ENCODE results near the gene ANO3.

The ANO3 gene

DNA sequence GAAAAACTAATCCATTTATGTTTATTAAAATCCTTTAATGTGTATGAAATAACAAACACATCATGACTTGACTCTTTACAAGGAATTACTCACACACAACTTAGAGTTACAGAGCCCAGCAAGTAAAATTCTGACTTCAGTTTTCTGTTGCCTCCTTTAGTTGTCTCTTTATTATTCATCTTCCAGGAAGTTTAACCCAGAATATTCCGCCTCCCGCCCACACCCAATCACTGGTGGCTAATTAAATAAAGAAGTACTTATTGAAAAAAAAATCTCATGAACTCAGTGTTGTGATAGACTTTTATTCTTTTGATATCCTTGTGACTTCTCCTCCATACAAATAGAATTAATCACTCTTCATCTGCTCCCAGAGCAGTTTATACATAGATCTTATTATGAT, 178.2 kb downstream of the ANO3 start:
- no peak for DNase-seq

DNA sequence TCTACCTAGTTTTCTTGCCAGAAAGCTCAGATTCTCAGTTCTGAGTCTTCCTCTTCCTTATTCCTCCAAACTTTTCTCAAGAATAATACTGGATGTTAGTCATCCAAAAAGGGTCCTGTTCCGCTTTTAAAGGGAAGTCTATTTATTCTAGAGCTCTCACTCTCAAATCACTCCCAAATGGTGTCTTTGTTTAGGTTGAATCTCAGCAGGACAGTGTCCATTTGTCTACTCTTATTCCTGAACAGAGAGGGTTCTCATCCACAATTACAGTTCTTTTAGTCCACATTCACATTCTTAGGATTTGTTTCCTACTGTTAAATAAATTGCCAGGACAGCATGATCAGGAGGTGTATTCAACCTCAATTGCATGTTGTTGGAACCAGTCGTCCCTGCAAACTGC, 178.8 kb downstream of the ANO3 start:
- DNase-seq = no peak

- no peak for DNase-seq
Observed at GRCh38 chr11:26512196-26512595, 180.3 kb downstream of the ANO3 start.

DNA sequence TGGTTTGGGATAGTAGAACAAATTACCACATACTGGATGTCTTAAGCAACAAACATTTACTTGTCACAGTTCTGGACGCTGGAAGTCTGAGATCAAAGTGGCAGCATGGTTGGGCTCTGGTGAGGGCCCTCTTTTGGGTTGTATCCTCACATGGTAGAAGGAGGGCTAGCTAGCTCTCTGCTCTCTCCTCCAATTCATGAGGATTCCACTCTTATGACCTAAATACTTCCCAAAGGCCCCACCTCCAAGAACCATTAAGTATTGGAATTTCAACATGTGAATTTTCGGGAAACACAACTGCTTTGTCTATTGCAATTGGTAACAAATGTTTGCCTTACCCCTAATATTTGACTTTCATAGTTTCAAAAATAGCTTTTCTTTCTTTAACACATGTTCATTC, 187.5 kb downstream of the ANO3 start:
- no peak for DNase-seq

DNA sequence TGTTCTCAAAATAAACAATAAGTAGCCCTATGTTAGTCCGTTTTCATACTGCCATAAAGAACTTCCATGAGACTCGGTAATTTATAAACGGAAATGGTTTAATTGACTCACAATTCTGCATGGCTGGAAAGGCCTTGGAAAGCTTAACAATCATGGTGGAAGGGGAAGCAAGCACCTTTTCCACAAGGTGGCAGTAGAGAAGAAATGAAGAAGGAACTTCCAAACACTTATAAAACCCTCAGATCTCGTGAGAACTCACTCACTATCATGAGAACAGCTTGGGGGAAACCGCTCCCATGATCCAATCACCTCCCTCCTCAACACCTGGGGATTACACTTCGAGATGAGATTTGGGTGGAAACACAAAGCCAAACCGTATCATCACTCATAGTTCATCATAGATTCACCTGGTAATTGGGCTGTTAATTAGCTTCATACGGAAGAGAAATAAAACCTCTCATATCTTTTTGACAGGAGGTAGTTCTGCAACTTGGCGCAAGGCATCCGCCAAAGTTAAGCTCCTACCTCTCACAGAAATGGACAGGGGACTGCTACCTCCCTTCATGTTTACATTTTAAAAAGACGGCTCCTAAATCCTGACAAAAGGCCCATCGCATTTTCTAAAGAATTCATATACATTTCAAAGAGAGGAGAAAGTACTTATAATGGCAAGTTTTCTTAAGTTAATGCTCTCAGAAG, 191.1 kb downstream of the ANO3 start:
- no peak for DNase-seq

DNA sequence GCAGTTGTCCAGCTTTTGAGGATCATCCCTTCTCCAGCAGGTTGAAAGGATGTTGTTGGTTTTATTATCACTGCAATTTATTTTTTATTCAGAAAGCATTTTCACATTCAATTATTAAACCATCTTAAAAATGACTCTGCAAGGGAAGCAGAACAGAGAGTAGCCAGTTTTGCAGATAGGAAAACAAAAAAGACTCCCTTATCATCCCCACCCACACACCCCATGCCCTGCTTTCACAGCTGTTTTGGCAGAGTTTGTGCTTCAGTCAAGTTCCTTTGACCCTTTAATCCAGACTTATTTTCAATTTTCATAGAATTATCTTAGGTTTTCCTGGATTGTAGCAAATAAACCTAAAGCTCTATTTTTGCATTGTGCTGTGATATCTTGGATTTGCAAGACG, 195.8 kb downstream of the ANO3 start:
- no peak for DNase-seq

DNA sequence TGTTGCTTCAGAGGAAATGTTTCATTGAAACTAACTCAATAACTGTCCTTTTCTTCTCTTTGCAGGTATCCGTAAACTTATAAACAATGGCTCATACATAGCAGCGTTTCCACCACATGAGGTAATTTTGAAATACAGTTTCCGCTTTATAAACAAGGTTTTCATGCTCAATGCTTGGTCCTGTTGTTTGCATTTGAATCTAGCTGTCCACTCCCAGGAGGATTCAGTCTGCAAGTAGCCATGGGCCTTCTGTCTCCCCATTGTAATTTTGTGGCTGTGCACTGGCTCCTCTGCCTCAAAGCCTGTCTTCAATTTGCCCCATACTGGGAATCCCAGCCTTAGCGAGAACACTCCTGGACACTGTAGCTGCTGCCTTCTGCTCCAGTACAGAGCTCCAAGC, 205.4 kb downstream of the ANO3 start:
- DNase-seq = no peak

DNA sequence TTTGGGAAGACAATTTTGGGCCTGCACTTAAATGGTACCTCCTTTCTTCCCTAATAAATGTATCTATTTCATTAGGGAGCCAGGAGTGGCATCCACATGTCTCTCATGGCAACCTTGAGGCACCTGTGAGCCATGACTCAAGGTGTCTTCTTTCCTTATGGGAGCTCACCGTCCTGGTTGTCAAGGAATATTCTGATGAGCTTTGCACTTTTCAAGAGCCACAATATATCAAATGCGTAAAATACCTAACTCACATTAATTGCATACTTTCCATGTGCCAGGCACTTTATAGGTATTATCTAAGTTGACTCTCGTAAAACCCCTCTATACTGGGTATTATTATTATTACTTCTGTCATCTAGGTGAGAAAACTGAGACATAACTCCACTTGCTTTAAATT, 207.6 kb downstream of the ANO3 start:
- no peak for DNase-seq

DNA sequence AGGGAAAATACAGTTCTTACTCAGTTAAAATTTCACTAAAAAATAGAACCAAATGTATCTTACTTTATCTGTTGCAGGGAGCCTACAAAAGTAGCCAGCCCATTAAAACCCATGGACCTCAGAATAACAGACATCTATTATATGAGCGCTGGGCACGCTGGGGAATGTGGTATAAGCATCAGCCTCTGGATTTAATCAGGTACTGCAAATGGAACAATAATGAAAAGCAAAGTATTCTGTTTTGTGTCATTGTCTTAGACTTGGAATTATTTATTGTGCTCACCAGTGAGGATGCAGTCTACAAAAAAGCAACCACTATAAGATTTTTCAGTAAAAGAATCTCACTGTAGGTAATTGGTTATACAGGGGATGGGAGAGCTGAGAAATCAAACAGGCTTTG, 209.9 kb downstream of the ANO3 start:
- DNase-seq = no peak

DNA sequence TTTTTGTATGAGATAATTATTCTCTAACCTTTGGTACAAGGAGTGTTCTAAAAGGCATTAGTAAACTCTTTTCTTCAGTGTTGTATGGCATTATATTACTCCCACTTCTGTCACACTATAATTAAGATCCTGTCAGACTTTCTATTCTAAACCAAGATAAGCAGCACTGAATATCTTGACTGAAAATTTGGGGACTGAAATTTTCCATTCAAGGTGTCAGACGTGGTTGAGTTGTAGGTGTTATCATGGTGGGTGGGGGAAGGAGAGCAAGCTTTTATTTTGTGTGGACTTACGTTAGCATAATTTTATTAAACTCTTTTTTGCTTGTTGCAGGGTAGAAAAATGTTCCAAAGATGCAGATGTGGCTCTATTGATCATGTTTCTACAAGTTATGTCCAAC, 217.2 kb downstream of the ANO3 start:
- DNase-seq = no peak

GRCh38 chr11:26550022-26550421, 218.1 kb downstream of the ANO3 start:
- DNase-seq = no peak

DNA sequence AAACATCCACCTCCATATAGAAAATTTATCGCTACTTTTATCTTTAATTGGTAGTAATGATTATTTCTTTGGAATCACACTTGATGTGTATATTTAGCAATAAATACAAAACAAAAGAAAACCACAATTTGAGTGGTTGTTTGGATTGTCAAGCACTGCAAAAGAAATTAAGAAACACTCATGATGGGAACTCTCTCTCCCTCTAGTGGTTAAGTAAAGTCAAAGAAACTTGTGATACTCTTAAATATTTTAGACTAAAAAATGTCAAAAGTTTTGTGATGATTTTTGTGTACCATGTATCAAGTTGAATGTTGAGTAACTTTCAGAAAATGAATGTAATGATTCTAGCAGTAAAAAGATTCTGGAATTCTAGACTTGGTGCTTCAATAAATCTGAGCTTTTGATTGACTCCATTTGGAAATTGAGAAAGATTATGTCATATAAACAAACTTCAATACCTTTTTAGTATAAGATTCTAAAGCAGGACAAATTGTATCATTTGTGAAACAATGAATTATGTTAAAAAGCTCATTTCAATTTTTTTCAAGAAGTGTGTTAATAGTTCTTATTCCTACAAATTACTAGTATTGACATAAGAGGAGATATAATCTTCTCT, 219.4 kb downstream of the ANO3 start:
- DNase-seq = no peak

DNA sequence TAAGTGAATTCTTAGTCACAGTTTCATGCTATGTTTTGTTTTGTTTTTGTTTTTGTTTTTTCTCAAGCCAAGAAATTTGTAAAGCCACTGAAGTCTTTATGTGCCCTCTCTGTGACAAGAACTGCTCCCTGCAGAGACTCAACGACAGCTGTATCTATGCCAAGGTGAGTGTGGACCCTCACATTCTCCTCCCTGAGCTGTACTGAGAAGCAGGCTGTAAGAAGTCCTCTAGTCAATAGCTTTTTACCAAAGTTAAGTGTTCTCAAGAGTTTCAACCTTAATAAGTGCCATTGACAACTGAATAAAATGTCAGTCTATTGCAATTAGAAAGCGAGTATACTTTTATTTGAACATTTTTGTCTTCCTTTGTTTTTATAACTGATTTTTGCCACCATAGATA, 221.3 kb downstream of the ANO3 start:
- DNase-seq = no peak

- no peak for DNase-seq
Observed at GRCh38 chr11:26554455-26554854, 222.5 kb downstream of the ANO3 start.

DNA sequence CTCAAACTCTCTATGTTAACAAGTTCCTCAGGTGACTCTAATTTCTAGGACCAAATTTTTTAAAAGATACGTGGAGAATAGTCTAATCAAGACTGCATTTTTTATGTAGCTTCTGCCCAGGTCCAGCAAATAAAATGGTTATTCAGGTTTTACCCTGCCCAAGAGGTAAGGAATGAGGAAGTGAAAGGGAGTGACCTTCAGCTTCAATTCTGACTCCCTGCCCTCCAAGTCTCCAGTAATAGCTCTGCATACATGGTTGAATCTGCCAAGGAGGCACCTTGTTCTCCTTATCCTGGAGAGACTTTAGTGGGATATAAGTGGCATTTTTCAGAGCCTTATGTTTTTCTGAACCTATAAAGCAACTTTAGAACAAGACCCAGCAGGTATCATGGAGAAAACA, 224.7 kb downstream of the ANO3 start:
- no peak for DNase-seq

DNA sequence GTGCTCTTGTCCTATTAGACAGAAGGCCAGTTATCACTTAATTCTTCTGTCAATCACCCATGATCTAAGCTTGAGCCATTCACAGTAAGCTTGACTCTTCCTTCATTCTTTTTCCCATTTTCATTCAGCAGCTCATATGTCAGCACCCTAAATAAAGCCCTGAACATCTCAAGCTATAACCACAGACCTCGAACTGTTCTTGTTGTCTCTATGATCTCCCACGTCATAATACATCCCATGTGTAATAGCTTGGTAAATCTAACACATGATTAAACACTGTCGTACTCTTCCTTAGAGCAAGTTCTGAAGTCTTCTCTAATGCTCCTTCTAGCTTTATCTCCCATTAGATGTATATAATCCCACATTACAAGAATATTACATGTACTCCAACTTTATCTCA, 225.7 kb downstream of the ANO3 start:
- no peak for DNase-seq

DNA sequence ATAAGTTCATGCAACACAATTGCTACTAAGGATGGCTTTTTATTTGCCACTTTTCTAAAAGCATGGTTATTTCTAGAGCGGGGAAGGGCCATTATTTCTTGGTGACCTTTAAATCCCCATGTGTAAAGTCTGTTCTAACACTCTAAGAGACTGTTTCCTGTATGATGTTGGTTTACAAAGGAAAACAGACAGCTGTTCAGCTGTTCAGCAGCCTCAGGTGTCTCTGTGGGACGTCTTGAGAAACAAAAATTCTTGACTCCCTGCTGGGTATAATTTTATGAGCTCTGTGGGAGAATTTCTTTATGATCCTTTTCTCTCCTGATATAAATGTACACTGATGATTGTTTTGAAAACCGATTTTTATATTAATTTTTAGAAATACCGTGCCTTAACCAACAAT, 226.3 kb downstream of the ANO3 start:
- DNase-seq = no peak

- no peak for DNase-seq
Observed at GRCh38 chr11:26569646-26570045, 237.7 kb downstream of the ANO3 start.

GRCh38 chr11:26571861-26572654, 240.1 kb downstream of the ANO3 start, which contains the start of gene MUC15:
Gene MUC15, minus strand, starts transcription at chr11:26572263. Its CDS starts 5,169 bp downstream, at chr11:26567094.
- DNase-seq = no peak

DNA sequence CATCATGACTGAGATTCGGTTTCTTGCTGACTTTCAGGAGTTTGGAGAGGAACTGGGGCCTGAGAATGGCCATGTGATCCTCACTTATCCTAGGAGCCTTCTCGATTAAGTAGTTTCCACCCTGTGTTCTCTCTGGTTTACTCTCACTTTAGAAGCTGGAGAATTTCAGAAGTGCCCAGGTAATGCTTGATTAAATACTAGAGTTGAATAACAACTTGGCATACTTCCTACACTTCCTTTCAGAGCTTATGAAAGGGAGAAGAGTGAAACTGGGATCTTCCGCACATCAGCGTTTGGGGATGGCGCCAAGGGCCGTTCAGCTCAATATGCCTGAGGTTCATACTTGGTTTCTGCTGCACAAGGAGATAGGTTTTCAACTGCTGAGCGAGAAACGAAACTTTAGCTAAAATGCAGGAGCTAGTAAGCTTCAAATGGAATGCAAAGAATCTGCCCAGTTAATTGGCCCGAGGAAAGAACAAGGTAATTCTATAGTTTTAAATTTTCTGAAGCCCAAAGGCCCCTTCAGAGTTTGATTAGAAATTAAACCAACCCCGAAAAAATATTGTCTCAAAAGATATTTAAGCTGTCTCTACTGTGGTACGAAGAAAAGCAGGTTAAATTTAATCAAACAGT, 241.0 kb downstream of the ANO3 start:
- no peak for DNase-seq

- DNase-seq = no peak
Observed at GRCh38 chr11:26573896-26574295, 242.0 kb downstream of the ANO3 start.

- no peak for DNase-seq
Observed at GRCh38 chr11:26575946-26576345, 244.0 kb downstream of the ANO3 start.

- no peak for DNase-seq
Observed at GRCh38 chr11:26578998-26579661, 247.2 kb downstream of the ANO3 start.

Data from SHP77 treated with DMSO at 0.1 percent for 48 hours (cell line).